Kidney epithelial cell (primary cell): ENCODE data around the gene RNASE8. TPM values are rescaled to one million over a fixed set of nuclear protein-coding genes. Genes with fewer than 3 reads are reported as not detected.

Experiments
- DNase-seq: peaks from one replicate; pipeline ENCODE4 v3.0.0-alpha.2; 2010; ENCODE audit warnings: low read depth
- H3K27me3 ChIP-seq: 2 replicates; pipeline ENCODE4 v1.6.0; 2011; ENCODE audit warnings: low read length; ENCODE audit not compliant: control insufficient read depth, insufficient read depth
- H3K36me3 ChIP-seq: 2 replicates; pipeline ENCODE4 v1.5.1; 2011; ENCODE audit warnings: low read length; ENCODE audit not compliant: control insufficient read depth, insufficient read depth
- H3K4me3 ChIP-seq: 2 replicates; pipeline ENCODE4 v1.5.1; 2011; ENCODE audit warnings: low read depth, mild to moderate bottlenecking, control low read depth, low read length
- total RNA-seq: library from RNA; depleted of rRNA; stranded (reverse); fragments of >200 nt; gene quantifications from 2 replicates; pipeline ENCODE4 v1.2.3, GENCODE V29; 2015
- TF ChIP-seq, protein P1 (sequence below): IDR thresholded peaks from 2 replicates; pipeline ENCODE4 v1.5.1; 2011; ENCODE audit warnings: mild to moderate bottlenecking, moderate library complexity, low read length, control low read depth, inconsistent platforms; ENCODE audit not compliant: insufficient read depth, poor library complexity, severe bottlenecking

RNASE8 gene
- total RNA-seq, 1 donor from 2014 or later: not detected

DNA sequence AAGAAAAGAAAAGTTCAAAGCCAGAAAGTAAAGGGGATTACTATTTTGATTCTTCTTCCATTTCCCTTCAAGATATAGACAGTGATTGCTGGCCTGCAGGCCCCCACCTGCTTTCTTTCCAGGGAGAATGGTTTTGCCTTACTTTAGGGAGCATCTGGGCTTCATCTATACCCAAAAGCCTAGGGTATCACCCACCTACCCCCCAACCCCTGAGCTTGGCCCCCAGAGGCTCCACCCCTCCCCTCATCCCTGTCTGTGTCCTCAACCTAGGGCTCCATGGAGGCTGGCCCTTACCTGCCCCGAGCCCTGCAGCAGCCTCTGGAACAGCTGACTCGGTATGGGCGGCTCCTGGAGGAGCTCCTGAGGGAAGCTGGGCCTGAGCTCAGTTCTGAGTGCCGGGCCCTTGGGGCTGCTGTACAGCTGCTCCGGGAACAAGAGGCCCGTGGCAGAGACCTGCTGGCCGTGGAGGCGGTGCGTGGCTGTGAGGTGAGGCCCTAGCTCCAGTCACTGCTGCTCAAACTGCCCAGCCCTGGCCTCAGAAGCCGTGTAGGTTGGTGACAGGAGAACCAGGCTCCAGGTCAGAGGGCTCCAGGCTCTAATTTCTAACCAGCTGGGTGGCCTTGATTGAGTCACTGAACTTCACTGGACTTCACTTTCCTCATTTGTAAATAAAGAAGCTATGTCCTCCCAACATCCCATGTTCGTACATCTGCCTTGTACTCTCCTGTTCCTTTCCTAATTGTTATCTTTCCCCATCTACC lies 26.1 kb downstream of the RNASE8 start:
- no peaks in the 10 kb centered on the region for H3K27me3 ChIP-seq
- TF ChIP-seq, protein P1, sequence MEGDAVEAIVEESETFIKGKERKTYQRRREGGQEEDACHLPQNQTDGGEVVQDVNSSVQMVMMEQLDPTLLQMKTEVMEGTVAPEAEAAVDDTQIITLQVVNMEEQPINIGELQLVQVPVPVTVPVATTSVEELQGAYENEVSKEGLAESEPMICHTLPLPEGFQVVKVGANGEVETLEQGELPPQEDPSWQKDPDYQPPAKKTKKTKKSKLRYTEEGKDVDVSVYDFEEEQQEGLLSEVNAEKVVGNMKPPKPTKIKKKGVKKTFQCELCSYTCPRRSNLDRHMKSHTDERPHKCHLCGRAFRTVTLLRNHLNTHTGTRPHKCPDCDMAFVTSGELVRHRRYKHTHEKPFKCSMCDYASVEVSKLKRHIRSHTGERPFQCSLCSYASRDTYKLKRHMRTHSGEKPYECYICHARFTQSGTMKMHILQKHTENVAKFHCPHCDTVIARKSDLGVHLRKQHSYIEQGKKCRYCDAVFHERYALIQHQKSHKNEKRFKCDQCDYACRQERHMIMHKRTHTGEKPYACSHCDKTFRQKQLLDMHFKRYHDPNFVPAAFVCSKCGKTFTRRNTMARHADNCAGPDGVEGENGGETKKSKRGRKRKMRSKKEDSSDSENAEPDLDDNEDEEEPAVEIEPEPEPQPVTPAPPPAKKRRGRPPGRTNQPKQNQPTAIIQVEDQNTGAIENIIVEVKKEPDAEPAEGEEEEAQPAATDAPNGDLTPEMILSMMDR: no peak
- DNase-seq: no peak

DNA sequence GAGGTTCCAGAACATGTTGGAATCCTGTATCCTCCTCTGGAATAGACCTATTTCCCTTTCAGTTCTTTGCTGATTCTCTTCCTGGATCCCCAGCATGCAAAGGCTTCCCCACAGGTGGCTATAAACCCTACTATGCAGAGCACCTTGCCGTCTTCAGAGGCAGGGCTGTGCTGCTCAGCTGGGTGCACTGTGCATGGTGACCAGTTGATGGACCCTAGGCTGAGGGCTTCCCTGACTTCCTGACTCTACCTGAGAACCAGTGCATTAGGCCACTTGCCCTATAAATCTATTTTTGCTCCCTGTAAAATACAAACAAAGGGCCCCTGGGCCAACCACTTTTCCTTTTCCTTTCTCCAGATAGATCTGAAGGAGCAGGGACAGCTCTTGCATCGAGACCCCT lies 26.8 kb downstream of the RNASE8 start:
- no peak overlapping the region for H3K4me3 ChIP-seq
- DNase-seq: no peak
- TF ChIP-seq, protein P1: no peak
- peaks cover 3% of the 10 kb centered on the region for H3K36me3 ChIP-seq
- no peaks in the 10 kb centered on the region for H3K27me3 ChIP-seq

More for the DNA sequence above, 26.1 kb downstream of the RNASE8 start:
- Histone ChIP-seq H3K4me3 (no peak overlapping the region), H3K36me3 (peaks cover 3% of the 10 kb centered on the region)

GRCh38 chr14:21084998-21085853 lies 27.6 kb downstream of the RNASE8 start:
- Histone ChIP-seq H3K27me3 (no peaks in the 10 kb centered on the region), H3K36me3 (peaks cover 2% of the 10 kb centered on the region), H3K4me3 (no peak overlapping the region)
- DNase-seq: no peak
- TF ChIP-seq, protein P1: no peak

- TF ChIP-seq, protein P1: no peak
- DNase-seq: no peak
- Histone ChIP-seq H3K27me3 (no peaks in the 10 kb centered on the region), H3K4me3 (no peak overlapping the region), H3K36me3 (peaks cover 1% of the 10 kb centered on the region)
Observed at GRCh38 chr14:21086908-21087293, 29.3 kb downstream of the RNASE8 start.

GRCh38 chr14:21087294-21088091 lies 29.9 kb downstream of the RNASE8 start:
- no peak for DNase-seq
- H3K4me3 ChIP-seq: no peak overlapping the region
- peaks cover 1% of the 10 kb centered on the region for H3K36me3 ChIP-seq
- TF ChIP-seq, protein P1: no peak
- H3K27me3 ChIP-seq: no peaks in the 10 kb centered on the region
